GM21825 (cell line): Measurements from ENCODE around the gene PTPRQ.

Source experiments
- ATAC-seq: cut with Tn5 transposase; IDR thresholded peaks from one replicate; pipeline ENCODE4 v1.9.1; 2021; ENCODE audit warnings: mild to moderate bottlenecking, moderate library complexity; ENCODE audit not compliant: unreplicated experiment

The PTPRQ gene

DNA sequence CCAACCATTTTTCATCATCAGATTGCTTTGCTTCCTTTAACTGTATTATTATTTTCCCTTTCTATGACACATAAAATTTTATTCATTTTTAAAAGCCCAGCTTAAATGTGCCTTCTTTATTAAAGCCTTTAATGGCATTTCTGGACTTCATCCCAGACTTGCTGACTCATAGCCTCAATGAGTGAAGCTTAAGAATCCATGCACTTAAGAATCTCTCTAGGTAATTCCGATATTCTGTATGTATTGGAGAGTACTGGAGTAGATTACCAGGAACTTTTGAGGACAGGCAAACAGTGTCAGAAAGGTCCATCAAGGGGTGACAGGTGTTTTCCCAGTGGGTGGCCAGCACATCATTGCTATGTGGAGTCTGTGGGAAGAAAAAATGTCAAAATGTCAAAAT lies 107.9 kb downstream of the PTPRQ start:
- no peak for ATAC-seq

DNA sequence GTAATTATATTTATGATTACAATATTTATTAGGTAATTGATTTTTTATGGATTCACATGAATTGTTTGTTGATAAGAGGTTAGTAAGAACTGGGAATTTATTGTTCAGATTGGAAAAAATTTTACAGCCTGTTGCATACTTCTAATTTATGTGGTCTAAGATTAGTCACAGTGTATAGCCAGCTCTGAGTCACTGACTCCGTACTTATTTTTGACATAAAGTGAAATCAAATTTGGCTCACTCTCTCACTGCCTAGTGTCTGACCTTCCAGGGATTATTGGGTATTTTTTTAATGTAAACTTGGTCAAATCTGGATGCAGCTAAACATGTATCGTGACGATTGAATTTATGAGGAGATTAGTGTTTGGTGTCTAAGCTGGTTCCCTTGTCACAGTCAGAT lies 109.3 kb downstream of the PTPRQ start:
- no peak for ATAC-seq

DNA sequence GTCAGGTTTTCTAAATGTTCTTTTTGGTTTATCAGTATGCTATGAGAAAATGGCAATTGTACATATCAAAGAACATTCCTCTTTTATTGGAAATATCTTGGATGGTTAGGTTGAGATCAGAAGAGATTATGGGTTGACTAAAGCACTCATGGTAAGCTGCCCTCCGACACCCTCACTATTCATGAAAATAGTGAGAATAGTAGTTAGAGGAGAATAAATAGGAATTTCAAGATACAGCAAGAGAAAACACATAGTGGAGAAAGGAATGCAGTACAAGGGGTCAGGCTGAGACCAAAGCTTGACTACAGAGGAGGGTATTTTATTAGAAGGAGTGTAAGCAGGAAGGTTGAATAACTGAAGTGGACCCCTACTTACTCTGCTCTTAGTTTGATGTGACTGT lies 112.5 kb downstream of the PTPRQ start:
- ATAC-seq, result no peak

GRCh38 chr12:80559766-80560165 lies 115.7 kb downstream of the PTPRQ start:
- no peak for ATAC-seq

- no peak for ATAC-seq
Measured at GRCh38 chr12:80565271-80565670, 121.2 kb downstream of the PTPRQ start.

DNA sequence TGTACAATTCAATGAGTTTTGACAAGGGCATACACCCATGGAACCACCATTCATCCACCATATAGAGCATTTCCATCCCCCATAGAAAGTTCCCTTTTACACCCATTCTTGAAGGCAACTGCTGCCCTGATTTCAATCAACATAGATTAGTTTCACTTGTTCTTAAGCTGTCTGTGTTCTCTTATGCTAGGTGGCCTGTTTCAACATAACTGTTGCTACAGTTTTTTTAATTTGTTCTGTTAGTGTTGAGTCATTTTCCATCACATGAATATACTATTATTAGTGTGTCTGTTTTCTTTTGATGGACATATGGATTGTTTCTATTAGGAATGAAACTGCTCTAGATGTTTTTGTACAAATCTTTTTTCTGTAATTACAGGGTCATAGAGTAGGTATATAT lies 123.4 kb downstream of the PTPRQ start:
- ATAC-seq, result no peak

DNA sequence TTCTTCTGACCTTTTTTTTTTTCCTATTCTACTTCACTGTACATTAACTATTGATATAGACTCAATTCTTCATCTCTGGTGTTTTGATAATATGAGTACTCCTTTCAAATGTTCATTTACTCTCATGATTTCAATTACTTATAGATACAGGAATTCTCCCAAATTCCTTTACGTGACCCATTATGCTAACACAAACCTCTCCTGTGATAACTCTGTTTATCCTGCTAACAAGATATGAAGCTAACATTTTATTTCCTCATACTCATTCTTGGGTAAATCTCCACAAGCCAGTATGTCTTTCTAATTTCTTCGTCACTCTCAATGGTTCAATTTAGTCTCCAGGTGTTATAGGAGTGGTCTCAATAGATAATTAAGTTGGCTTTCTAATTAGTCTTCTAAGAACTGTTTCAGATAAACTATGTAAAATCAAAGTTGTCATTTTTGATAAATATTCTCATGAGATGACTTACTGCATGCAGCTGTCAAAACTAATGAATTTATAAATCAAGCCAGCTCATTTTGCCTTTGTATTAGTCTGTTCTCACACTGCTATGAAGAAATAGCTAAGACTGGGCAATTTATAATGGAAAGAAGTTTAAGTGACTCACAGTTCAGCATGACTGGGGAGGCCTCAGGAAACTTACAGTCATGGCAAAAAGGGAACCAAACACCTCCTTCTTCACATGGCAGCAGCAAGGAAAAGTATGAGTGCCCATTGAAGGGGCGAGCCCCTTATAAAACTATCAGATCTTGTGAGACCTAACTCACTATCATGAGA lies 132.8 kb downstream of the PTPRQ start:
- ATAC-seq, result no peak

GRCh38 chr12:80580254-80580653 lies 136.2 kb downstream of the PTPRQ start:
- ATAC-seq, result no peak

DNA sequence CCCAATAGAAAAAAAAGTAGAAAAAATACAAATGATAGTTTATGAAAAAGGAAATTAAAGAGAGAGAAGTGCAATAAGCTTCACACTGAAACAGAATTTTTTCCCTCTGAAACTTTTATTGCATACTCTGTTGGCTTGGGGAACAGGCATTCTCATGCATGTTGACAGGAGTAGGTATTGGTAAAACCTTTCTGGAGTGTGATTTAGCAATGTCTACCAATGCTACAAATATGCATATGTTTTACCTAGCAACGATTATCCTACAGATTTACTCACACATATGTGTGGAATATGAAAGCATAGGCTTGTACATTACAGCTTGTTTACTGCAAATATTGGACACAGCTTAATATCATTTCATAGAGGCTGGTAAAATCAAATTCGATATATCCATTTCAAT lies 137.7 kb downstream of the PTPRQ start:
- no peak for ATAC-seq

DNA sequence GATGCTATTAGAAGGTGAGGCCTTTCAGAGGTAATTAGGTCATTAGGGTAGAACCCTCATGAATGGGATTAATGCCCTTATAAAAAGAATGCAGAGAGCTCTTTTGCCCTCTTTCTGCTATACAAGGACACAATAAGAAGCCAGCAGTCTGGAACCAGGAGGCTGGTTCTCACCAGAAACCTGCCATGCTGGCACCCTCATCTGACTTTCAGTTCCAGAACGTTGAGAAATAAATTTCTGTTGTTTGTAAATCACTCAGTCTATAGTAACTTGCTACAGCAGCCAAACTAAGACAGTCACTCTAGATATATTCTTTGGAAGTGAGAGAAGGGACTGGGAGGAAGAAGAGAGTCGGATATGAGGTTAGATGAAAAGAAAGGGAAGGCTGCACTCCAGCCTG lies 138.4 kb downstream of the PTPRQ start:
- no peak for ATAC-seq

DNA sequence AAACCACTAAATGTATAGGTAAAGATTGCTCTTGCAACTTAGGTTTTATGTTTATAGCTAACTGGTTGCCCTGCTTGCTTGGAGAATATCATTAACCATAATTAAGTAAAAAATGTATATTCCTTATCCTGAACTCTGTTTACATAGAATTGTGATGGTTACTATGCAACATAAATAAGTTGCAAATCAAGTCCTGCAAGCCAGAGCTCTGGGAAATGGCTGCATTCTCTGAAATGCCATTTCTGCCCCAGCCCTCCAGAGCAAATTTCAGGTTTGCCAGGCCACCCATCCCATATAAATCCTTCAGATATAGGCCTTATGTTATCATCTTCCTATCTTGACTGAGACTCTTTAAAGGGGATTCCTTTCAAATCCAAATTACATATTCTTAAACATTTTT lies 145.0 kb downstream of the PTPRQ start:
- ATAC-seq, result no peak

DNA sequence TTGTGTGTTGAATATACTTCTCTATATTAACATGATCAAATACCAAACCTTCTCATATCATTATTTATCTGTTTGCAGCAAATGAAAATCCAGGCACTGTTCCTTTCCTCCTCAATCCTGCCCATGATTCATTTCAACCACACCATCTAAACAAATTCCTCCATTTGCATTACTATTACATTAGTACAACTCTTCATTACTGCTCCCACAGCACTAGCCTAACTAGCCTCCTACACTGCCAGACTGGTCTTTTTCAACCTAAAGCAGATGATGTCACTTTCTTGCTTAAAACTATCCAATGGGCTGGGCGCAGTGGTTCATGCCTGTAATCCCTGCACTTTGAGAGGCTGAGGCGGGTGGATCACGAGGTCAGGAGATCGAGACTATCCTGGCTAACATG lies 146.1 kb downstream of the PTPRQ start:
- no peak for ATAC-seq

DNA sequence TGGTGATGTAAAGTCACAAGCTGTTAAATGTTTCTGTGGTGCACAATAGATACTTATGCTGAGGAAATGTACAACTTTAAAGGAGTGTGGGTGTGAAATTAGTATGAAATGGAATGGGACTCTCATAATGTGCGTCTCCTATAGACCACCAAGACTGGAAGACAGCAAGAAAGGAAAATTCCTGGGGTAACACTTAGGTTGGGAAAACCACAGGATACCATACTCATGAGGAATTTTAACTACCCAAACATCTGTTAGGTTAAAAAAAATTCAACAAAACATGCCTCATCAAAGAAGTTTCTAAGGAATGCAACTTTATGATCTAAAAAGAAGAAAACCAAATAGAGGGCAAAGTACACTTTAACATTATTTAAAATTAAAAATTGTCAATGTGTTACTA lies 149.7 kb downstream of the PTPRQ start:
- no peak for ATAC-seq

DNA sequence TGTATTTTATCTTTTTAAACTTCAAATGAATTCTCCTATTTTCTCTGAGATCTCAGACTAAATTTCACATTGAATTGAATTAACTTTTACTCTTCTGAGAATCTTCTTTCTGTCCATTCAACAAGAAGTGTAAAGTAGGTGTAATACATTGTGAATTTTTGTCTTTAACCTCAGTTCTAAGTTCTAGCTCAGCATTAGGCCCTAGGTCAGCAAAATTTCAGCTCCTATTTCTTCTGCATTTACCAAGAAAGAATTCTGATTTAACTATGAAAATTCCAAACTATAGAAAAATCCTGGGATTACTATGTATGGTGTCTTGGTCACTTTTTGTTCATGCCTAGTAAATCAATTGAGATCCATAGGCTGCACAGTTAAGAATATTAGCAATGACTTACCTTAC lies 152.5 kb downstream of the PTPRQ start:
- no peak for ATAC-seq

GRCh38 chr12:80598004-80598606 lies 154.1 kb downstream of the PTPRQ start:
- ATAC-seq, result no peak

GRCh38 chr12:80602455-80602854 lies 158.4 kb downstream of the PTPRQ start:
- no peak for ATAC-seq

DNA sequence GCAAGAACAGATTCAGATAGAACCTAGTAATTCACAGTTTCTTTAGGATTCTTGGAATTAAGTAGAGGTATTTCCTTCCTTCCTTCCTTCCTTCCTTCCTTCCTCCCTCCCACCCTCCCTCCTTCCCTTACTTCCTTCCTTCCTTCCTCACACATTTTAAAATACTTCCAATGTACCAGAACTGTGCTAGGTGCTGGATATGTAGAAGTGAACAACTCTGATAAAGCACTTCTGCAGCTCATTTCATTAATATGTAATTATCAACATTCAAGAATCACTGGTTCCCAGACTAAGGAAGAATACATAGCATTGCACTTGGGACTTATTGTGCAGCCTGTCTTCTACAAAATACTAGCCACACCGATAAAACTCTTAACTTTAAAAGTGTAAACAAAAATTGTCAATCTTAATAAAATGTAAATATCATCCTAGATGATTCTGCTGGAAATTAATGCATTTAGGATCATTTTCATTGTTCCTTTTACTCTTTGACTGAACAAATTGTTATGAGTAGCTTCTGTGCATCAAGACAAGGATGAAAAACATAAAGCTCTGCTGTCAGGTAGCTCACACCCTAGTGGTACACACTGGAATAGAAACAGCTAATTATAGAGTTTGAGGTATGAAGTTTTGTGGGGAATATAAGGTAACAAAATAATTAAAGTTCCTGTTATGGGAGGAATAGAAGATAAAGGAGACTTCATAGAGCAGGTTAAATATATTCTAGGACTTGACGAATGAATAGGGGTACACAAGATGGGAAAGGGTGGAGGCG lies 163.5 kb downstream of the PTPRQ start:
- no peak for ATAC-seq

- no peak for ATAC-seq
Measured at GRCh38 chr12:80617733-80618132, 173.7 kb downstream of the PTPRQ start.

DNA sequence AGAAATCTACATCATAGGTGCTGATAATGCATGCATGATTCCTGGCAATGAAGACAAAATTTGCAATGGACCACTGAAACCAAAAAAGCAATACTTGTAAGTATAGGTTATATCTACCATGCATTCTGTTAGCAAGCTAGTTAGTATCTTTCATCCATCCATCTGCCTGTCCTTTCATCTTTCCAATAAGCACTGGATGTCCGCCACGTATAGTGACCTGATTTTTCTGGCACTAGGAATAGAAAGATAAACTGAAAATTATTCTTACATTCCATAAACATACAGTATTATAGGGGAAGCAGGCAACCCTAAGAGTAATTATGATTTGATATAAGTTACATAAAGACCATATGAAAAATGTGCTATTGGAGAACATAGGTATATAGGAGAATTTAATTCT lies 176.2 kb downstream of the PTPRQ start:
- ATAC-seq, result no peak

DNA sequence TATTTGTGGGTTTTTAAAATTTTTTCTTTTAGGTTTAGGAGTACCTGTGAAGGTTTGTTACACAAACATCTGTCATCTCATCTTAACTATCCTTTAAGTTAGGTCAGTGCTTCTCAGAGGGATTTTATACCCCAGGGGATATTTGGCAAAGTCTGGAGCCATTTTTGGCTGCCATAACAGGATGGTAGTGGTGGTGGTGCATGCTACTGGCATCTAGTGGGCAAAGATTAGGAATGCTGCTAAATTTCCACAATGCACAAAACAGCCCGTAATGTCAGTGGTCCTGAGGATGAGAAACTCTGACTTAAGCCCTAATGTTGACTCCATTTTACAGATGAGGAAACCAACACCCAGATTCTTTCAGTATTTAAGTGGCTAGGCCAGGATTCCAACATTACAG lies 178.2 kb downstream of the PTPRQ start:
- ATAC-seq, result no peak

GRCh38 chr12:80625051-80625450 lies 181.0 kb downstream of the PTPRQ start:
- ATAC-seq, result no peak

GRCh38 chr12:80625901-80626300 lies 181.9 kb downstream of the PTPRQ start:
- no peak for ATAC-seq
